Measurements from ENCODE around the gene GID4.

GID4 gene

GRCh38 chr17:18005496-18005895 is 33.7 kb upstream of the GID4 start:
- Histone ChIP-seq H3K27ac (ENCODE audit: insufficient read depth in 1 of 2, low read depth in 1 of 2, low read length in 2 of 2, poor library complexity in 1 of 2, severe bottlenecking in 2 of 2) (no peak overlapping the region), H3K4me3 (ENCODE audit: control insufficient read depth in 1 of 7, extremely low read depth in 1 of 7, insufficient read depth in 4 of 7, low read depth in 2 of 7, low read length in 6 of 7) (no peak overlapping the region), H3K27me3 (replicated peaks in 2 of 5; ENCODE audit: control insufficient read depth in 4 of 5, insufficient read depth in 5 of 5, low read length in 4 of 5) (no peaks in the 10 kb centered on the region), H3K36me3 (ENCODE audit: control insufficient read depth in 4 of 4, insufficient read depth in 4 of 4, low read length in 3 of 4) (peaks cover 0 to 30% (median 21%) of the 10 kb centered on the region in 4 experiments), H3K9me3 (ENCODE audit: control extremely low read depth in 1 of 5, control insufficient read depth in 4 of 5, insufficient read depth in 2 of 5, low read depth in 1 of 5, low read length in 4 of 5) (no peaks in the 10 kb centered on the region), H3K4me1 (ENCODE audit: control extremely low read depth in 1 of 4, control insufficient read depth in 4 of 4, insufficient read depth in 4 of 4, low read length in 3 of 4) (no peaks in the 10 kb centered on the region)
- ChIA-PET CTCF (no interaction called here), POLR2A (no interaction called here)
- WGBS (ENCODE audit: insufficient coverage): 88% methylated on average over 3 of the region's 3 CpGs
- DNase-seq: no peak

GRCh38 chr17:18006495-18007239 is 32.5 kb upstream of the GID4 start:
- WGBS (ENCODE audit: insufficient coverage): 89% methylated on average over 19 of the region's 31 CpGs
- Histone ChIP-seq H3K27ac (ENCODE audit: insufficient read depth in 1 of 2, low read depth in 1 of 2, low read length in 2 of 2, poor library complexity in 1 of 2, severe bottlenecking in 2 of 2) (no peak overlapping the region), H3K4me3 (ENCODE audit: control insufficient read depth in 1 of 7, extremely low read depth in 1 of 7, insufficient read depth in 4 of 7, low read depth in 2 of 7, low read length in 6 of 7) (no peak overlapping the region), H3K36me3 (ENCODE audit: control insufficient read depth in 4 of 4, insufficient read depth in 4 of 4, low read length in 3 of 4) (peaks cover 0 to 37% (median 25%) of the 10 kb centered on the region in 4 experiments), H3K9me3 (ENCODE audit: control extremely low read depth in 1 of 5, control insufficient read depth in 4 of 5, insufficient read depth in 2 of 5, low read depth in 1 of 5, low read length in 4 of 5) (no peaks in the 10 kb centered on the region), H3K27me3 (replicated peaks in 2 of 5; ENCODE audit: control insufficient read depth in 4 of 5, insufficient read depth in 5 of 5, low read length in 4 of 5) (no peaks in the 10 kb centered on the region), H3K4me1 (ENCODE audit: control extremely low read depth in 1 of 4, control insufficient read depth in 4 of 4, insufficient read depth in 4 of 4, low read length in 3 of 4) (no peaks in the 10 kb centered on the region)
- no peak for DNase-seq
- ChIA-PET POLR2A (no interaction called here), CTCF (interaction anchor here (1.0 kb wide), 1 partner anchor 22 kb away, joined by 3 read pairs; no protein-coding TSS in a partner anchor)

- H3K9me3 ChIP-seq (ENCODE audit: control extremely low read depth in 1 of 5, control insufficient read depth in 4 of 5, insufficient read depth in 2 of 5, low read depth in 1 of 5, low read length in 4 of 5): no peaks in the 10 kb centered on the region
- no peaks in the 10 kb centered on the region for H3K27me3 ChIP-seq (replicated peaks in 2 of 5; ENCODE audit: control insufficient read depth in 4 of 5, insufficient read depth in 5 of 5, low read length in 4 of 5)
- no peak for DNase-seq
- H3K36me3 ChIP-seq (ENCODE audit: control insufficient read depth in 4 of 4, insufficient read depth in 4 of 4, low read length in 3 of 4): peaks cover 0 to 37% (median 27%) of the 10 kb centered on the region in 4 experiments
- CTCF ChIA-PET: interaction anchor here (1.3 kb wide), 1 partner anchor 14 kb away, joined by 4 read pairs; no protein-coding TSS in a partner anchor
- no peaks in the 10 kb centered on the region for H3K4me1 ChIP-seq (ENCODE audit: control extremely low read depth in 1 of 4, control insufficient read depth in 4 of 4, insufficient read depth in 4 of 4, low read length in 3 of 4)
- H3K4me3 ChIP-seq (ENCODE audit: control insufficient read depth in 1 of 7, extremely low read depth in 1 of 7, insufficient read depth in 4 of 7, low read depth in 2 of 7, low read length in 6 of 7): no peak overlapping the region
- POLR2A ChIA-PET: no interaction called here
- WGBS (ENCODE audit: insufficient coverage): 80% methylated on average over 4 of the region's 5 CpGs
- no peak overlapping the region for H3K27ac ChIP-seq (ENCODE audit: insufficient read depth in 1 of 2, low read depth in 1 of 2, low read length in 2 of 2, poor library complexity in 1 of 2, severe bottlenecking in 2 of 2)
Observed at GRCh38 chr17:18008496-18009268, 30.5 kb upstream of the GID4 start.

DNA sequence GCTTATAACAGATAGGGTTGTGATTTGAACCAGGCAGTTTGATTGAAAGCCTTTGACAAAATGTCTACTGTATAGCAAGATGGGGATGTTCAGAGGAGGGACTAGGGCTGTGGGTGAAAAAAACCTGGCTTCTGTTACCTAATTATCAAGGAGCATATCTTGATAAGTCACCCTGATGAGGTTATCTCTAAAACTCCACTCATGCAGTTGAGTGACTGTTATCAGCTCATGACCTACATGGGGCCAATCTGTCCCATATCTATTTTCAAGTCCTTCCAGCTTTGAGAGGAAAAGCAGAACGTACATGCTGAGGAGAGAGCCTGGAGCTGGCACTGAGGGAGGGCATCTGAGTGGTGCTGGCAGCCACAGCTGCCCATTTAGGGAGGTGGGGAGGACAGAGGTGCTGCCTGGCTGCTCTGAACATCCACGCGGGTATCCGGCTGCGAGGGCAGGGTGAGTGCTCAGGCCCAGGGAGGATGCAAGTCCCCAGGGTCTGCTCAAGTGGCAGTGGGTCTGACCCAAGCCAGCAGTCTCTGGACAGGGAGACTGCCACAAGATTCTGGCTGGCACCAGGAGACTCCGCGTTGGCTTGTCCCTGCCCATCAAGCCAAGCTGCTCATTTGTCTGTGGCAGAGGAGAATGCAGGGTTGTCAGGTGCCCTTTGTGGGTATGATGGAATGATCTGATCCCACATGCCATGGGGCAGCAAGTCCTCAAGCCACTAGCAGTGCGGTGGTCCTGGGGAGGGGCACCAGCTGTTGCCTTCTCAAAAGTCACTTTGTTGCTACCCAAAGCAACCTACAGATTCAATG is 29.4 kb upstream of the GID4 start:
- no peak overlapping the region for H3K27ac ChIP-seq (ENCODE audit: insufficient read depth in 1 of 2, low read depth in 1 of 2, low read length in 2 of 2, poor library complexity in 1 of 2, severe bottlenecking in 2 of 2)
- no peaks in the 10 kb centered on the region for H3K27me3 ChIP-seq (replicated peaks in 2 of 5; ENCODE audit: control insufficient read depth in 4 of 5, insufficient read depth in 5 of 5, low read length in 4 of 5)
- H3K4me3 ChIP-seq (ENCODE audit: control insufficient read depth in 1 of 7, extremely low read depth in 1 of 7, insufficient read depth in 4 of 7, low read depth in 2 of 7, low read length in 6 of 7): no peak overlapping the region
- H3K36me3 ChIP-seq (ENCODE audit: control insufficient read depth in 4 of 4, insufficient read depth in 4 of 4, low read length in 3 of 4): peaks cover 0 to 42% (median 26%) of the 10 kb centered on the region in 4 experiments
- H3K4me1 ChIP-seq (ENCODE audit: control extremely low read depth in 1 of 4, control insufficient read depth in 4 of 4, insufficient read depth in 4 of 4, low read length in 3 of 4): no peaks in the 10 kb centered on the region
- POLR2A ChIA-PET: interaction anchor here (0.7 kb wide), 1 partner anchor 126 kb away, joined by 3 read pairs; no protein-coding TSS in a partner anchor
- DNase-seq: no peak
- WGBS (ENCODE audit: insufficient coverage): 91% methylated on average over 8 of the region's 8 CpGs
- CTCF ChIA-PET: no interaction called here
- no peaks in the 10 kb centered on the region for H3K9me3 ChIP-seq (ENCODE audit: control extremely low read depth in 1 of 5, control insufficient read depth in 4 of 5, insufficient read depth in 2 of 5, low read depth in 1 of 5, low read length in 4 of 5)

GRCh38 chr17:18011286-18011685 is 27.9 kb upstream of the GID4 start:
- Histone ChIP-seq H3K27me3 (replicated peaks in 2 of 5; ENCODE audit: control insufficient read depth in 4 of 5, insufficient read depth in 5 of 5, low read length in 4 of 5) (no peaks in the 10 kb centered on the region), H3K4me3 (ENCODE audit: control insufficient read depth in 1 of 7, extremely low read depth in 1 of 7, insufficient read depth in 4 of 7, low read depth in 2 of 7, low read length in 6 of 7) (no peak overlapping the region), H3K27ac (ENCODE audit: insufficient read depth in 1 of 2, low read depth in 1 of 2, low read length in 2 of 2, poor library complexity in 1 of 2, severe bottlenecking in 2 of 2) (no peak overlapping the region), H3K4me1 (ENCODE audit: control extremely low read depth in 1 of 4, control insufficient read depth in 4 of 4, insufficient read depth in 4 of 4, low read length in 3 of 4) (no peaks in the 10 kb centered on the region), H3K9me3 (ENCODE audit: control extremely low read depth in 1 of 5, control insufficient read depth in 4 of 5, insufficient read depth in 2 of 5, low read depth in 1 of 5, low read length in 4 of 5) (no peaks in the 10 kb centered on the region), H3K36me3 (ENCODE audit: control insufficient read depth in 4 of 4, insufficient read depth in 4 of 4, low read length in 3 of 4) (peaks cover 3 to 44% (median 31%) of the 10 kb centered on the region in 4 experiments)
- ChIA-PET POLR2A (no interaction called here), CTCF (no interaction called here)
- WGBS (ENCODE audit: insufficient coverage): 98% methylated on average over 5 of the region's 5 CpGs
- no peak for DNase-seq

DNA sequence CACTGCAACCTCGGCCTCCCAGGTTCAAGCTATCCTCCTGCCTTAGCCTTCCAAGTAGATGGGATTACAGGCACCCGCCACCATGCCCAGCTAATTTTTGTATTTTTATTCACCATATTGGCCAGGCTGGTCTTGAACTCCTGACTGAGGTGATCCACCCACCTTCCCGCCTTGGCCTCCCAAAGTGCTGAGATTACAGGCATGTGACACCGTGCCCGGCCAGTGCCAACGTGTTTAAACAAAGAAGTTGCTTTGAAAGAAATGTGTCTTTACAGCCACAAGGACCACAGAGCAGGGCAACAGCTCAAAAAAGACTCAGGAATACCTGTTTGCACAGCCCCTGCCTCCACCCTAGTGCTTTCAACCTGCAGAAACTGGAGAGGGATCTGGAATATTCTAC is 25.2 kb upstream of the GID4 start:
- ChIA-PET CTCF (interaction anchor here (1.4 kb wide), 1 partner anchor 19 kb away, joined by 3 read pairs; no protein-coding TSS in a partner anchor), POLR2A (no interaction called here)
- Histone ChIP-seq H3K9me3 (ENCODE audit: control extremely low read depth in 1 of 5, control insufficient read depth in 4 of 5, insufficient read depth in 2 of 5, low read depth in 1 of 5, low read length in 4 of 5) (no peaks in the 10 kb centered on the region), H3K4me3 (ENCODE audit: control insufficient read depth in 1 of 7, extremely low read depth in 1 of 7, insufficient read depth in 4 of 7, low read depth in 2 of 7, low read length in 6 of 7) (no peak overlapping the region), H3K4me1 (ENCODE audit: control extremely low read depth in 1 of 4, control insufficient read depth in 4 of 4, insufficient read depth in 4 of 4, low read length in 3 of 4) (no peaks in the 10 kb centered on the region), H3K27me3 (replicated peaks in 2 of 5; ENCODE audit: control insufficient read depth in 4 of 5, insufficient read depth in 5 of 5, low read length in 4 of 5) (no peaks in the 10 kb centered on the region), H3K36me3 (ENCODE audit: control insufficient read depth in 4 of 4, insufficient read depth in 4 of 4, low read length in 3 of 4) (peaks cover 3 to 54% (median 31%) of the 10 kb centered on the region in 4 experiments), H3K27ac (ENCODE audit: insufficient read depth in 1 of 2, low read depth in 1 of 2, low read length in 2 of 2, poor library complexity in 1 of 2, severe bottlenecking in 2 of 2) (no peak overlapping the region)
- 97% methylated on average over 3 of the region's 6 CpGs for WGBS (ENCODE audit: insufficient coverage)
- DNase-seq: no peak
